Measurements from ENCODE around the gene KIF26B. TPM values are rescaled to one million over a fixed set of nuclear protein-coding genes. Genes with fewer than 3 reads are reported as not detected.

The KIF26B gene
- total RNA-seq, 1 experiment from 2014 or later, result 1.6 TPM

DNA sequence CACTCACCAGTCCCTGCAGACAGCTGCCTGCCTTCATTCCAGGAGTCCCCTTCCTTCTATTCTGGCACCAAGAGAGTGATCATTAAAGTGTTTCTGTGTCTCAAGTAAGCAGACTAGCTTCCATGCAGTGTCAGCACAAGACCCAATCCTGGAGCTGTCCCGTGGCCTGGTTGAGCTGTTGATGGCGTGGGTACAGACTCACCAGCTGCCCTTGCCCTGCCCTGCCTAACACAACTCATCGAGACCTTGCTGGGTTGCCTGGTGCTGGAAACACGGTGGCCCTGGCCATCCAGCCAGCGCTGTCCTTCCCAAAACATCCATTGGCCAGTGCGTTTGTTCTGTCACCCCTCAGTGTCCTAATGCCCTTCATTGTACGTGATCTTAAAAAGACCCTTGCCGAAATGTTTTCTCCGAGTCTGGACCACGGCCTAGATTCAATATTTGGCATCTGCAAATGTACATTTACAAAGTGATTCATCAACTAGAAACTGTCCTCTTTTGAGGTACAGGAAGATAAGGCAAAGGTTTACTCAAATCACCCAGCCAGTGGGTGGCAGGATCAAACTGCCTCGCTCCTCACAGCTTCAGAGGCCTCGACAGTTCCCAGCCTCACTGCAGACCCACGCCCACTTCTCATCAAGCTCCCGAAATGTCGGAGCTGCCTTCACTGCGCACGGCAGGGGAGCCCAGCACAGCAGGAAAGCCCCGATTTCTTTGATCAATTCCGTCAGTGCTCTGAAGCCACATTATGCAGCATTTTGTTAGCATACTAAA lies 494.2 kb downstream of the KIF26B start:
- Mint-ChIP-seq H3K27me3 (ENCODE audit: insufficient read depth, unreplicated experiment) (no peaks in the 10 kb centered on the region), H3K36me3 (ENCODE audit: insufficient read depth, unreplicated experiment) (no peaks in the 10 kb centered on the region), H3K4me1 (ENCODE audit: insufficient read depth, unreplicated experiment) (no peaks in the 10 kb centered on the region), H3K27ac (ENCODE audit: low read depth, unreplicated experiment) (no peak overlapping the region), H3K4me3 (ENCODE audit: unreplicated experiment) (no peak overlapping the region), H3K9me3 (ENCODE audit: unreplicated experiment) (peaks cover 10% of the 10 kb centered on the region)
- BruUV-seq (replicated peaks), result no TSS peak
- no peak for DNase-seq (ENCODE audit: unreplicated experiment)
- intact Hi-C loops (cut with micrococcal nuclease), result no loop called here
- ChIA-PET POLR2A (no interaction called here), CTCF (interaction anchor here (0.7 kb wide), 1 partner anchor 231 kb away, joined by 3 read pairs; no protein-coding TSS in a partner anchor)
- TF ChIP-seq, protein P1, sequence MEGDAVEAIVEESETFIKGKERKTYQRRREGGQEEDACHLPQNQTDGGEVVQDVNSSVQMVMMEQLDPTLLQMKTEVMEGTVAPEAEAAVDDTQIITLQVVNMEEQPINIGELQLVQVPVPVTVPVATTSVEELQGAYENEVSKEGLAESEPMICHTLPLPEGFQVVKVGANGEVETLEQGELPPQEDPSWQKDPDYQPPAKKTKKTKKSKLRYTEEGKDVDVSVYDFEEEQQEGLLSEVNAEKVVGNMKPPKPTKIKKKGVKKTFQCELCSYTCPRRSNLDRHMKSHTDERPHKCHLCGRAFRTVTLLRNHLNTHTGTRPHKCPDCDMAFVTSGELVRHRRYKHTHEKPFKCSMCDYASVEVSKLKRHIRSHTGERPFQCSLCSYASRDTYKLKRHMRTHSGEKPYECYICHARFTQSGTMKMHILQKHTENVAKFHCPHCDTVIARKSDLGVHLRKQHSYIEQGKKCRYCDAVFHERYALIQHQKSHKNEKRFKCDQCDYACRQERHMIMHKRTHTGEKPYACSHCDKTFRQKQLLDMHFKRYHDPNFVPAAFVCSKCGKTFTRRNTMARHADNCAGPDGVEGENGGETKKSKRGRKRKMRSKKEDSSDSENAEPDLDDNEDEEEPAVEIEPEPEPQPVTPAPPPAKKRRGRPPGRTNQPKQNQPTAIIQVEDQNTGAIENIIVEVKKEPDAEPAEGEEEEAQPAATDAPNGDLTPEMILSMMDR (IDR thresholded peaks at IDR 0.05; ENCODE audit: unreplicated experiment), result no peak

DNA sequence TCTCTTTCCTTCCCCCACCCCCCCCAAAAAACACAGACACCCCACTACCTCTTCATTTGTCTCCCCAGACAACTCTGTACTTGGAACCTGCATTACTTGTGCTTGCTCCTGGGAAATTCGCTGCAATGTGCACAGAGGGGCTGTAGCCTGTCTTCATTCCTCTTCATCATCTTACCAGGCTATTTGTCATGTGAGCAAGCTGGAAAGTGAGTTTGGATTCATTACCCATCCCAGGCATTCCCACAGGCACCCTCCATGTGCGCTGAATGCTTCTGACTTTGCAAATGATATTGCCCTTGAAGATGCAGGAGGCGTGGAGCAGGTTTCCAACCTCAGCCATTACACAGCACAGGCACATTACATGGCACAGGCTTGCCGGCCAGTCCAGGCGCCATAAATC lies 494.9 kb downstream of the KIF26B start:
- ChIA-PET POLR2A (no interaction called here), CTCF (interaction anchor here (1.4 kb wide), 1 partner anchor 14 kb away, joined by 4 read pairs; no protein-coding TSS in a partner anchor)
- H3K9me3 Mint-ChIP-seq (ENCODE audit: unreplicated experiment), result peaks cover 4% of the 10 kb centered on the region
- no peak overlapping the region for H3K27ac Mint-ChIP-seq (ENCODE audit: low read depth, unreplicated experiment)
- intact Hi-C loops (cut with micrococcal nuclease), result no loop called here
- no peaks in the 10 kb centered on the region for H3K36me3 Mint-ChIP-seq (ENCODE audit: insufficient read depth, unreplicated experiment)
- H3K4me1 Mint-ChIP-seq (ENCODE audit: insufficient read depth, unreplicated experiment), result no peaks in the 10 kb centered on the region
- TF ChIP-seq, protein P1 (IDR thresholded peaks at IDR 0.05; ENCODE audit: unreplicated experiment), result no peak
- H3K27me3 Mint-ChIP-seq (ENCODE audit: insufficient read depth, unreplicated experiment), result no peaks in the 10 kb centered on the region
- DNase-seq (ENCODE audit: unreplicated experiment), result no peak
- no peak overlapping the region for H3K4me3 Mint-ChIP-seq (ENCODE audit: unreplicated experiment)
- BruUV-seq (replicated peaks), result no TSS peak

DNA sequence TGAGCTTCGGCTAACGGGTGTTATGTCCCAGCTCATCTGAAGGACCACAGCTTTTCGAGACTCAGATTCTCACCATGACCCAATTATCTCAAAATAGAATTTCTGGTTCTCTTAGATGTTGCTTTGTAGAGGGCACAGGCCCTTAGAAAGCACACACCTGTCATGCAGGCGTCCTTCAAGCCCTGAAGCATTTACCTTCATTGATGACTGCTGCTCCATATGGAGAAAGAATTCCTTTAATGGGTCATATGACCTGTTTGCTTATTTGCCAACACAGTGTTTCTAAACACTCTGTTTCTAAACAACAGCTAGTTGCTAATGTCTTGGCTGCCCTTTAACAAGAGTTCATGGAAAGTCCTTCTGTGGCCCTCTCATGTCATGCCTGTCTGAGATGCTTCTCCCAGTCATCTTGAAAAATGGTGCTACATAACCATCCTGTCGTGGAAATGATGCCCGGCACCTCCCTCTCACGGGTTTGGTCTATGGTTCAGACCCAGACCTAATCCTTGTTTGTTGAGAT lies 495.7 kb downstream of the KIF26B start:
- no peaks in the 10 kb centered on the region for H3K4me1 Mint-ChIP-seq (ENCODE audit: insufficient read depth, unreplicated experiment)
- TF ChIP-seq, protein P1 (IDR thresholded peaks at IDR 0.05; ENCODE audit: unreplicated experiment), result no peak
- no peaks in the 10 kb centered on the region for H3K27me3 Mint-ChIP-seq (ENCODE audit: insufficient read depth, unreplicated experiment)
- no TSS peak for BruUV-seq (replicated peaks)
- H3K27ac Mint-ChIP-seq (ENCODE audit: low read depth, unreplicated experiment), result no peak overlapping the region
- H3K9me3 Mint-ChIP-seq (ENCODE audit: unreplicated experiment), result no peaks in the 10 kb centered on the region
- intact Hi-C loops (cut with micrococcal nuclease), result no loop called here
- H3K4me3 Mint-ChIP-seq (ENCODE audit: unreplicated experiment), result no peak overlapping the region
- H3K36me3 Mint-ChIP-seq (ENCODE audit: insufficient read depth, unreplicated experiment), result no peaks in the 10 kb centered on the region
- DNase-seq (ENCODE audit: unreplicated experiment), result no peak
- CTCF ChIA-PET, result interaction anchor here (1.0 to 1.4 kb wide), 2 partner anchors 13 to 97 kb away, joined by 3 to 4 read pairs; no protein-coding TSS in a partner anchor
- POLR2A ChIA-PET, result no interaction called here

DNA sequence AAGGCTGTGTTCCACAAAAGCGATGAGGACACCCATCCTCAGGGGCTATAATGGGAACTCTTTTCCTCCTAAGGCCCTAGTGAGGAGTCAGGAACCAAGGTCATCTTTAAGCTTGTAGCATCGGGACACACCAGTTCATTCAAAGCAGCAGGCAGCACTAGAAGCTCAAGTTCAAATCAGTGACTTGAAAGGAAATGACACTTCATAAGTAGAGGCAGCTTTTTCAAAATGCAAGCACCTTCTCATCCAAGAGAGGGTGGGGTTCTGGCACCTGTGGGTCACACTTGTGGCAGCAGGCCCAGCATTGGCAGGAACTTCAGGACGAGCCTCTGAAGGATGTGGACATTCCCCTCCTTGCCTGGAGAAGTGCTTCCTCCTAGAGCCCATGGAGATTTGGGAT lies 496.3 kb downstream of the KIF26B start:
- BruUV-seq (replicated peaks), result no TSS peak
- peak; percentile 19 for DNase-seq (ENCODE audit: unreplicated experiment)
- no peaks in the 10 kb centered on the region for H3K4me1 Mint-ChIP-seq (ENCODE audit: insufficient read depth, unreplicated experiment)
- H3K4me3 Mint-ChIP-seq (ENCODE audit: unreplicated experiment), result no peak overlapping the region
- ChIA-PET POLR2A (no interaction called here), CTCF (interaction anchor here (1.0 to 1.4 kb wide), 2 partner anchors 12 to 97 kb away, joined by 3 to 4 read pairs; no protein-coding TSS in a partner anchor)
- H3K36me3 Mint-ChIP-seq (ENCODE audit: insufficient read depth, unreplicated experiment), result no peaks in the 10 kb centered on the region
- no peaks in the 10 kb centered on the region for H3K27me3 Mint-ChIP-seq (ENCODE audit: insufficient read depth, unreplicated experiment)
- H3K27ac Mint-ChIP-seq (ENCODE audit: low read depth, unreplicated experiment), result no peak overlapping the region
- no peaks in the 10 kb centered on the region for H3K9me3 Mint-ChIP-seq (ENCODE audit: unreplicated experiment)
- intact Hi-C loops (cut with micrococcal nuclease), result no loop called here
- TF ChIP-seq, protein P1 (IDR thresholded peaks at IDR 0.05; ENCODE audit: unreplicated experiment), result no peak
